Body of pancreas (tissue), 4 donors: ENCODE measurements around the gene ASPN. TPM values are rescaled to one million over a fixed set of nuclear protein-coding genes. Genes with fewer than 3 reads are reported as not detected.
"Not testable (repeated sequence)": the region's sequence is repeated elsewhere in the genome, so short reads cannot be mapped to it uniquely, and the experiment has no call there.

Experiments used
- ATAC-seq: fragments of 150-250 bp; one replicate; pipeline ENCODE4 v1.9.1; 2016
- DNase-seq, 4 donors: peaks; one replicate each; pipeline ENCODE4 v3.0.0-alpha.2; 2019
- H3K27ac ChIP-seq, 4 donors: fragments of 200-600 bp; sonication (generic); 1 replicate in 3 of 4; 2 replicates in 1 of 4; pipeline versions ENCODE4 v1.5.1 to v1.6.1; 2016 to 2019; ENCODE audit warnings: mild to moderate bottlenecking in 1 of 4, mixed read lengths in 1 of 4, moderate library complexity in 1 of 4
- H3K27me3 ChIP-seq, 2 donors: fragments of 200-600 bp; sonication (generic); one replicate each; pipeline ENCODE4 v1.6.0; 2016; ENCODE audit warnings: mild to moderate bottlenecking in 1 of 2
- H3K36me3 ChIP-seq, 2 donors: fragments of 200-600 bp; sonication (generic); replicated peaks in 1 of 2; 2 replicates each; pipeline ENCODE4 v1.5.1; 2016; ENCODE audit warnings: low read depth in 2 of 2; ENCODE audit not compliant: insufficient read depth in 1 of 2
- H3K4me1 ChIP-seq: fragments of 200-600 bp; sonication (generic); one replicate; pipeline ENCODE4 v1.6.0; 2016
- H3K4me3 ChIP-seq, 2 donors: fragments of 200-600 bp; sonication (generic); 1 replicate in 1 of 2; 2 replicates in 1 of 2; pipeline ENCODE4 v1.5.1; 2016 to 2019
- H3K9me3 ChIP-seq, 3 donors: fragments of 200-600 bp; sonication (generic); 1 replicate in 2 of 3; 2 replicates in 1 of 3; pipeline ENCODE4 v1.5.1; 2016
- CTCF ChIP-seq, 7 experiments: fragments of 450-650 bp in 4 of 7; fragments of 200-600 bp in 3 of 7; sonication (generic) in 3 of 7; IDR thresholded peaks; one replicate each; pipeline ENCODE4 v1.5.1; 2016 to 2019; ENCODE audit warnings: antibody characterized with exemption in 7 of 7
- POLR2A ChIP-seq, 3 donors: fragments of 450-650 bp; IDR thresholded peaks; one replicate each; pipeline ENCODE4 v1.6.1; 2016; ENCODE audit warnings: antibody characterized with exemption in 3 of 3, mild to moderate bottlenecking in 2 of 3
- WGBS, 2 donors: methylation state at CpG; one replicate each; pipeline ENCODE4 v1.1.5; 2017; 5-methylcytosine and 5-hydroxymethylcytosine counted together
- intact Hi-C: fragments of 100-400 bp; cut with DNase I; formaldehyde crosslinking; loops from one replicate; pipeline ENCODE4 v1.15.1; 2023
- total RNA-seq, 2 donors: library from RNA; depleted of rRNA; stranded (reverse); fragments of >200 nt; gene quantifications; one replicate each; pipeline ENCODE4 v1.1.0, GENCODE V29; 2016

ASPN gene
- total RNA-seq, 2 donors from 2014 or later: 3.6 to 13.5 TPM

DNA sequence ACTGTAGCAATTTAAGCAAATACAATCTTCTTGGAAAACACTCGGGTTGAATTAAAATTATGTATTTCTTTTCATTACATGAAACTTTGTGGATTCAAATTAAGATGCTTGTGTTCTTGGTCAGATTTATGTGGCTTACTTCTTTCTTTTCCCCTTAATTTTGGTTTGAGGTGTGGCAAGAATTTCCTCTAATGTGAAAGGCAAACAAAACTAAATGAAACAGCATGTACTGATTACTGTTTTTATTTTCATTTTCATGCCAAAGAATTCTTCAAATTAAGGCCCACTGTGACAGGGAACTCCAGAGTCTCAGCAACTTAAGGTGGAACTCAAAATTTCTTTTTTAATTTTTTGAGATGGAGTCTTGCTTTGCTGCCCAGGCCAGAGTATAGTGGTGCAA lies 58.0 kb downstream of the ASPN start, which contains the start of gene OMD:
Gene OMD, minus strand, starts transcription at position 132 of the 400 bp plus-strand sequence. CDS start 6,913 bp downstream, outside the sequence.
- H3K4me3 ChIP-seq: no peak within 1 kb of the TSS
- ATAC-seq: no peak
- 51 to 80% methylated on average over 1 of the region's 1 CpG for WGBS, 2 donors

DNA sequence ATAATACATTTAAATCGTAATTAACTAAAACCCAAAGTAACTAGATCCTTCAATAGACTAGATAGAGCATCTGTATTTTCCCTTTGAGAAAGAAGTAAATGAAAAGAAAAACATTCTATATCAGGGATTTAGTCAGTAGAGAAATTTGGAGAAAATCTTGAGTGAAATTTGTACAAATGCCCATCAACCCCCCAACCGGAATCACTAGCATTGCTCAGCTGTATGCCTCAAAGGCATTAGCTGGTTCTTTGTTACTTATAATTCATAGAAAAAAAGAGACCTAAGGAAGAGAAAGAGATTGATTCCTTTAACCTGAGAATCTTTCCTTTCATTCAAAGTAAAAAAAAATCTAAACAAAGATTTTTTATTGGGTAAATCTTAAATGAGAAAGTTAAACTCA lies 58.7 kb downstream of the ASPN start:
- H3K27ac ChIP-seq: no peak overlapping the region
- DNase-seq (no peak), ATAC-seq (no peak)
- H3K27me3 ChIP-seq: no peaks in the 10 kb centered on the region
- H3K9me3 ChIP-seq: no peaks in the 10 kb centered on the region
- intact Hi-C loops: no loop called here
- TF ChIP-seq CTCF (IDR thresholded peaks at IDR 0.05) (no peak), POLR2A (IDR thresholded peaks at IDR 0.05) (no peak)
- no peaks in the 10 kb centered on the region for H3K4me1 ChIP-seq
- no peak overlapping the region for H3K4me3 ChIP-seq
- 89 to 91% methylated on average over 2 of the region's 2 CpGs for WGBS, 2 donors
- H3K36me3 ChIP-seq: no peaks in the 10 kb centered on the region

More for the DNA sequence above, 58.0 kb downstream of the ASPN start, which contains the start of gene OMD:
- Histone ChIP-seq H3K36me3 (no peaks in the 10 kb centered on the region), H3K27ac (no peak within 1 kb of the TSS), H3K9me3 (no peaks in the 10 kb centered on the region), H3K4me1 (no peaks in the 10 kb centered on the region), H3K27me3 (no peaks in the 10 kb centered on the region)
- no peak for TF ChIP-seq POLR2A (IDR thresholded peaks at IDR 0.05)
- no peak for TF ChIP-seq CTCF (IDR thresholded peaks at IDR 0.05)
- no peak for DNase-seq
- intact Hi-C loops: no loop called here

DNA sequence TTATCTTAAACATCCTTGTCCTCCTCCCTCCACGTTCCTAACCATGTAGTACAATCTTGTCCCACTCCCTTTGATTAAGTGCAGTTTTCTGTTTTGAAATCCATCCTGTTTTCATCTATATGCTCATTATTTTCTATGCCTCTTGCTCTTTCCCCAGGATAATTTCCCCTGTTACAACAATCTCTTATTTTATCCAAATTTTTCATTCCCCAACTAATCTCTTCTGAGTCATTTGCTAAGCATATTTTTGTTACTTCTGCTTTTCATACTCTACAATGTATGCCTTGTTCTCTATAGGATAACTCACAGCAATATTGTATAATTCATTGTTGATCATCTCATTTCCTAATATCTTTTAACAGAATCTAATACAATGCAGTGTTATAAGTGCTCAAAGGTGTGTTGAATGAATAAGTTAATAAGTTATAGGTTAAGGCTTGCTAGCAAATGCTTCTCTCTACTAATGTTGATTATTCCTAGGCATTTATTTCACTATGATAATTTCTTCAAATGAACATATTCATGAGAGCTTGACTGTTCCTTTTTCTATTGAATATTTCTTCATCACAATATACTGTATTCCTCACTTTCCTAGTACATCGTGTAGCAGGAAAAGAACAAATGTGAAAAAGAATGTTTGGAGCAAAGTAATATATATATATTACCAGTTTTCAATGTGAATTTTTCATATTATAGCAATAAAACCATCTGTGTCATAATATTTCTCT lies 59.5 kb downstream of the ASPN start:
- no peak for DNase-seq
- H3K4me1 ChIP-seq: no peaks in the 10 kb centered on the region
- no peak overlapping the region for H3K4me3 ChIP-seq
- intact Hi-C loops: no loop called here
- no peak overlapping the region for H3K27ac ChIP-seq
- TF ChIP-seq POLR2A (IDR thresholded peaks at IDR 0.05) (no peak), CTCF (IDR thresholded peaks at IDR 0.05) (no peak)
- no peaks in the 10 kb centered on the region for H3K27me3 ChIP-seq
- WGBS, 2 donors: 79 to 92% methylated on average over 2 of the region's 2 CpGs
- no peaks in the 10 kb centered on the region for H3K9me3 ChIP-seq
- H3K36me3 ChIP-seq: no peaks in the 10 kb centered on the region
- ATAC-seq: no peak

GRCh38 chr9:92414566-92414965 lies 67.7 kb downstream of the ASPN start:
- Histone ChIP-seq H3K4me1 (no peaks in the 10 kb centered on the region), H3K27ac (no peak overlapping the region), H3K9me3 (no peaks in the 10 kb centered on the region), H3K4me3 (no peak overlapping the region), H3K27me3 (no peaks in the 10 kb centered on the region), H3K36me3 (no peaks in the 10 kb centered on the region)
- ATAC-seq (no peak), DNase-seq (no peak)
- intact Hi-C loops: no loop called here
- 32 to 74% methylated on average over 1 of the region's 1 CpG for WGBS, 2 donors
- TF ChIP-seq CTCF (IDR thresholded peaks at IDR 0.05): no peak
- TF ChIP-seq POLR2A (IDR thresholded peaks at IDR 0.05): no peak

- WGBS, 2 donors: 88 to 98% methylated on average over 4 of the region's 4 CpGs
- DNase-seq, H3K4me1 ChIP-seq, H3K27me3 ChIP-seq, H3K27ac ChIP-seq, intact Hi-C loops, H3K36me3 ChIP-seq, H3K4me3 ChIP-seq, ATAC-seq, H3K9me3 ChIP-seq: not testable (repeated sequence)
Observed at GRCh38 chr9:92411157-92411556, 71.1 kb downstream of the ASPN start.
